Subcutaneous adipose tissue (tissue), 4 donors: ENCODE data around the gene RAI1. TPM values are rescaled to one million over a fixed set of nuclear protein-coding genes. Genes with fewer than 3 reads are reported as not detected.

ENCODE experiments used
- total RNA-seq, 4 donors: library from RNA; depleted of rRNA; stranded (reverse); fragments of >200 nt; gene quantifications; one replicate each; pipeline ENCODE4 v1.1.0, GENCODE V29; 2016
- TF ChIP-seq, protein P1 (sequence below): fragments of 450-650 bp; IDR thresholded peaks from one replicate; pipeline ENCODE4 v1.5.1; 2016; ENCODE audit warnings: low read depth, mild to moderate bottlenecking, control low read depth, antibody characterized with exemption, moderate library complexity

The RAI1 gene
- total RNA-seq, 4 donors from 2014 or later, result 4.1 to 20.0 (median 7.5) TPM

DNA sequence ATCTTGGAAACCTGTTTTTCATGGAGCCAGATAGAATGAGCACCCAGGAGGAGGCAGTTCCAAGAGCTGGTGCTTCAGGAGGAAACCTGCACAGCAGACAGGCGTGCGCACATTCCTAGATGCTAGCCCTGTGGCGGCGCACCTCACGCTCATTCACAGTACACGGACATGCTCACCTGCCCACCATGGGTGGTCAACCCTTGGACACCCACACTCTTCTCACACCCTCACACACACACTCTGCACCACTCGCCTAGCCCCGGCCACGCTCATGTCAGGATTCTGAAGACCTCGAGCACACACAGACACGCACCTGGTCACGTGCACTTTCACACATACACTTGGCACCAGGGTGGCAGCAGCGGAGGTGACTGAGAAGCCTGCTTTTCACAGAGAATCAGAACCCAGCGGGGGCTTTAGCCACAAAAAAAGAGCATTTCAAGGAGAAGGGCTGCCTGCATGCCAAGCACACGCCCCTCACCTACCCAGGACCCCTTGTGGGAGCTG is 28.6 kb downstream of the RAI1 start:
- TF ChIP-seq, protein P1, sequence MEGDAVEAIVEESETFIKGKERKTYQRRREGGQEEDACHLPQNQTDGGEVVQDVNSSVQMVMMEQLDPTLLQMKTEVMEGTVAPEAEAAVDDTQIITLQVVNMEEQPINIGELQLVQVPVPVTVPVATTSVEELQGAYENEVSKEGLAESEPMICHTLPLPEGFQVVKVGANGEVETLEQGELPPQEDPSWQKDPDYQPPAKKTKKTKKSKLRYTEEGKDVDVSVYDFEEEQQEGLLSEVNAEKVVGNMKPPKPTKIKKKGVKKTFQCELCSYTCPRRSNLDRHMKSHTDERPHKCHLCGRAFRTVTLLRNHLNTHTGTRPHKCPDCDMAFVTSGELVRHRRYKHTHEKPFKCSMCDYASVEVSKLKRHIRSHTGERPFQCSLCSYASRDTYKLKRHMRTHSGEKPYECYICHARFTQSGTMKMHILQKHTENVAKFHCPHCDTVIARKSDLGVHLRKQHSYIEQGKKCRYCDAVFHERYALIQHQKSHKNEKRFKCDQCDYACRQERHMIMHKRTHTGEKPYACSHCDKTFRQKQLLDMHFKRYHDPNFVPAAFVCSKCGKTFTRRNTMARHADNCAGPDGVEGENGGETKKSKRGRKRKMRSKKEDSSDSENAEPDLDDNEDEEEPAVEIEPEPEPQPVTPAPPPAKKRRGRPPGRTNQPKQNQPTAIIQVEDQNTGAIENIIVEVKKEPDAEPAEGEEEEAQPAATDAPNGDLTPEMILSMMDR, result no peak

DNA sequence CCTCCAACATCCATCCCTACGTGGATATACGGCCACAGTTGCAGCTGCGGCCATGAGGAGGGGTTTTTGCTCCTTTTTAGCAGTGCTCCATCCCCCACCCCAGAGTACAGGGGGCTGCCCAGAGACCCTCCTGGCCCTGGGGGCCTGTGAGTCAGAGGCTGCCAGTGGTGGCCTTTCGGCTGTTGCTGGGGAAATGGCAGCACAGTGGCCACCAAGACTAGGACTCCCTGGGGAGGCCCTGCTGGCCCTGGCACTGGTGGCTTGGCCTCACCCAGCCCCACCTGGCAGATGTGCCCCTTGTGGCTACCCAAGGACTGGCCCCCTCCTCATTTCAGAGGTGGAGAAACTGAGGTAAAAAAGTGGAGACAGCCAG is 29.1 kb downstream of the RAI1 start:
- TF ChIP-seq, protein P1, result no peak

DNA sequence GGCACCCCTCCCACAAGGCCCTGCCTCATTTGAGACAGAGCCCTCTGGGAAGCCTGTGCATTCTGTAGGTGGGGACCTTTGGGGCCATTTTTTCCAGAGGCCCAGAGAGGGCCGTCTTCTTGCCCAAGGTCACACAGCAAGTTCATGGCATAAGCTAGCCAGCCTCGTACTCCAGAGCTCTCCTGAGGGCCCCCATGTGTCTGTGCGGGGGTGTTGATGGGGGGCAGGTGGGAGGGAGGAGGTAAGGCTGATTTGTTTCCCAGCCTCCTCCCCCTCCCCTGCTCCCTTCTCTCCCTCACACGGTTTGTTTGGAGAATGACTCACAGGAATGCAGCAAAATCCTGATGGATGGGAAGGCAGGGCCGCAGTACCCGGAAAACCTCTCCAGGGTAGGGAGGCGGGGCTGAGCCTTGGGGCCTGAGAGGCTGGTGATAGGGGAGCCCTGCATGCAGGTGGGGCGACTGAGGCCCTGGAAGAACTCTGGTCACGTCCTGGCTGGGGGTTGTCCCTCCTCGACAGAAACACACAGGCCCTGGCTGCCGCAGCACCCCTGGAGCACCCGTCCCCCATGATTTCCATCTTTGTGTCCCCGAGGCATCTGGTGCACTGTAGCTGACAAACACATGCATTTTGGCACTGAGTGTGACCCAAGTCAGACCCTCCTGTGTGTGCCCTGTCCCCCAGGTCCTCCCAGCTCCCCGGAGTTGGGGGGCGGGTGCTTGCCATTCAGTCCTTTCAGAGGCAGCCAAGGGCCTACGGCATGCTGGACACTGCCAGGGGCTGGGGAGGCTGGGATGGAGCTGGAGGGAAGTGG is 29.7 kb downstream of the RAI1 start:
- TF ChIP-seq, protein P1, result no peak

DNA sequence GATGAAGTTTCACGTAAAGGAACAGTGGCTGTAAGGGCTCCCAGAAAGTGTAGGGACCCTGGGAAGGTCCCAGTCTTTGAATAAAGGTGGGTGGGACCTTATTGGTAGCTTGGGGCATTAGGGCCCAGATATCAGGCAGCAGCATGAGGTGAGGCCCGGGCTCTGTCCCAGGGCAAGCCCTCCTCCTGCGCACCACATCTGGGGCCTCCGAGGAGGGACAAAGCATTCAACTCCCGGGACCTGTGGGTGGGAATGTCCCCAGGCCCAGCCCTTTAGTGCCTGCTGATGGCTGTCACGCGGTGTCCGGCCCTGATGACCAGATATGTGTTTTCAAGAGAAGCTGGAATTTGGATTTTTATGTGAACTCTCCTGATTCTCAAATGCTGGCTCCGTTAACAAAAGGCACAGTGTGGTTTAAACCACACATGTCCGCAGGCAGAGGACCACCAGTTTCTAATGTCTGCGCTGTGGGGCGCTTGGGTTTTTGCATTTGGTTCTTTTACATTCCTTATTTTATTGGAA is 30.4 kb downstream of the RAI1 start:
- TF ChIP-seq, protein P1, result no peak

DNA sequence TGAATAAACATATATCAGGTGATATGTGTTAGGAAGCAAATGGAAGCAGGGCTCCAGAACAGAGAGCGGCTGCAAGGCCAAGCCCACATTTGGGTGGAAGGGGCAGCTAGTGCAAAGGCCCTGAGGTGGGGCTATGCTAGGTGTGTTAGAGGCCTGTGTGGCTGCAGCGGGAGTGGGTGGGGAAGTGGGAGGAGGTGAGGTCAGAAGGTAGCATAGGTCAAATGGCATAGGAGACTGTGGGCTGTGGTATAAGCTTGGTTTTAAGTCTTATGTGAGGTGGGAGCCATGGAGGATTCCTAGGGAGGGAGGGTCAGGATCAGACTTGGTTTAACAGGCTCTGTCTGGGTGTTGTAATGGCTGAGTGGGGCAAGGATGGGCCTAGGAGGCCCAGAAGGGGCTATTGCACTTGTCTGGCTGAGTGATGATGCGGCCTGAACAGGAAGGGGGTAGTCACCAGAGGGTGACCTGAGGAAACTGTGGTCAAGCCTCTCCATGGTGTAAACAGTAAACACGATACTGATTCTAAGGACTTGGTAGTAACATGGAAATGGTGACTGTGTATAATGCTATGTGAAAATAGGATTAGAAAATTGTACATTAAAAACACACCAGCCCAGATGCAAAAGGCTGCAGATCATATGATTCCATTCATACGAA is 31.1 kb downstream of the RAI1 start:
- TF ChIP-seq, protein P1, result no peak

DNA sequence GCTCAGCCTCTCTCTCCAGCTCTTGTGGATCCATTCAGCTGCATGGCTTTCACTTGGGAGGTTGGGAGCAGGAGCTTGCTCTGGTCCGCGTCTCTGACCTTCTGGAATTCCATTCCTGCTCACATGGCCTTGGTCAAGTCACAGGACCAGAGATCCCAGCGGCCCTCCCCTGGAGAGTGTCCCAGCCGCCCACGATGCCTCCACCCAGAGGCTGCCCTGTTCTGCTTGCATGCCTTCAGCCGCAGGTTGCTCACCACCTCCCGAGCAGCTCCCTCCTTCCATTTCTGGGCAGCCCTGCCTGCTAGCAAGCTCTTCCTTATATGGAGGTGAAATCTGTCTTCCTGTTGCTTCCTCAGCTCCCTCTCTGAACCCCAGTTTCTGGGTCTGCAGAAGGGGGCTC is 32.6 kb downstream of the RAI1 start:
- TF ChIP-seq, protein P1, result no peak

DNA sequence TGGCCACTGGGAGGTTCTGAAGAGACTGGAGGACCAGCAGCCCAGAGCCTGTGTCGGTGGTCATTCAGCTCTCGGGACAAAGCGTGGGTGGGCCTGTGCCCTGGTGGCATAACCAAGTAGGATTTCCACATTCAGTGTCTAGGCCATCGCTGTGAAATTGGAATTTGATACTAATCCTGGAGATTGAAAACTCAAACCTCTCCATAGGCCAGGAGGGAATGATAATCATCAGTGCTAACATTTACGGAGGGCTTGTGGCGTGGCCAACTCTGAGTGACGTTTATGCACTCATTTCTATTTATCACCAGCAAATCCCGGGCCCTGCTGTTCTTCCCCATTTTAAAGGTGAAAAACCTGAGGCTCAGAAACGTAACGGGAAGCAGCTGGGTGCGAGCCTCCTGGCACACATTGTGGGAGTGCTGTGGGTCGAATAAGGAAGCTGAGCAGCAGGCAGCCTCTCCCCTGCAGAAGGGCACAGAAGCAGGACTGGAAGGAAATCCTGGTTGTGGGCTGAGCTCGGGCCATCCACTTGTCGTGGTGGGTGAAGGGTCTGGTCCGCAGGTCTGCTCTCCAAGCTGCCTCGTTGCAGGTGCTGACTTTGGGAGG is 33.1 kb downstream of the RAI1 start:
- TF ChIP-seq, protein P1, result no peak
